HCT116 (cell line): Measurements from ENCODE around the gene AK3. TPM values are rescaled to one million over a fixed set of nuclear protein-coding genes. Genes with fewer than 3 reads are reported as not detected.

ENCODE experiments used
- ATAC-seq: fragments of 200-7000 bp; cut with Tn5 transposase; 2 replicates; pipeline ENCODE4 v1.9.1; 2020; ENCODE audit warnings: mild to moderate bottlenecking, moderate library complexity
- BruUV-seq: library from RNA; stranded (reverse); fragments of 400-500 nt; replicated peaks from 2 replicates; lab custom pipeline; 2021; lab: Mats Ljungman, UMichigan
- CTCF ChIA-PET: fragments of 300-600 bp; sonication (Branson Sonifier 250); formaldehyde crosslinking; loops from one replicate; lab custom pipeline; 2021; ENCODE audit warnings: antibody characterized with exemption; lab: Charles Lee
- POLR2A ChIA-PET: fragments of 300-600, 350-600 bp; sonication (Branson Sonifier 250); formaldehyde crosslinking; loops from one replicate; lab custom pipeline; 2021; ENCODE audit warnings: antibody characterized with exemption; lab: Charles Lee
- RAD21 ChIA-PET, 2 experiments: fragments of 300-600 bp; sonication (Branson Sonifier 250); formaldehyde crosslinking; loops; one replicate each; lab custom pipeline; 2023; ENCODE audit warnings: low total read pairs in 2 of 2; ENCODE audit not compliant: uncharacterized antibody in 2 of 2, unreplicated experiment in 2 of 2, low non-redundant PET in 1 of 2; lab: Charles Lee
- DNase-seq: peaks from one replicate; pipeline ENCODE4 v3.0.0-alpha.2; 2010; ENCODE audit warnings: low read depth, low spot score
- H2AFZ ChIP-seq: fragments of 200-600 bp; shearing (Covaris generic), sonication (generic); 2 replicates; pipeline ENCODE4 v1.6.1; 2017; ENCODE audit warnings: low read depth, mixed run types, mixed read lengths, antibody characterized with exemption, low read length; ENCODE audit not compliant: poor library complexity, severe bottlenecking
- H3K27ac ChIP-seq: 2 replicates; pipeline ENCODE4 v1.5.1; 2012; ENCODE audit warnings: low read depth, low read length
- H3K27me3 ChIP-seq: fragments of 200-600 bp; sonication (generic); 2 replicates; pipeline ENCODE4 v1.6.1; 2016; ENCODE audit warnings: mixed run types, low read length, mixed read lengths; ENCODE audit not compliant: insufficient read depth
- H3K36me3 ChIP-seq, 2 experiments: fragments of 200-500 bp in 1 of 2; fragments of 200-600 bp in 1 of 2; sonication (Bioruptor generic) in 1 of 2; sonication (generic) in 1 of 2; 2 replicates each; pipeline versions ENCODE4 v1.5.1 to v1.6.1; 2014 to 2016; ENCODE audit warnings: low read length in 2 of 2, inconsistent platforms in 1 of 2, mixed read lengths in 1 of 2, mixed run types in 1 of 2; ENCODE audit not compliant: insufficient read depth in 2 of 2, control insufficient read depth in 1 of 2
- H3K4me1 ChIP-seq, 2 experiments: fragments of 200-600 bp in 1 of 2; sonication (generic) in 1 of 2; 2 replicates each; pipeline versions ENCODE4 v1.5.1 to v1.6.1; 2012 to 2017; ENCODE audit warnings: low read length in 2 of 2, inconsistent platforms in 1 of 2, mild to moderate bottlenecking in 1 of 2, mixed read lengths in 1 of 2, mixed run types in 1 of 2, moderate library complexity in 1 of 2; ENCODE audit not compliant: insufficient read depth in 2 of 2, control insufficient read depth in 1 of 2
- H3K4me2 ChIP-seq: fragments of 200-600 bp; sonication (generic); 2 replicates; pipeline ENCODE4 v1.6.1; 2017; ENCODE audit warnings: mixed run types, low read length, mixed read lengths
- H3K4me3 ChIP-seq, 2 experiments: fragments of 200-600 bp in 1 of 2; sonication (generic) in 1 of 2; replicated peaks in 1 of 2; 2 replicates each; pipeline ENCODE4 v1.5.1; 2011 to 2016; ENCODE audit warnings: low read length in 2 of 2, control low read depth in 1 of 2, low read depth in 1 of 2, mild to moderate bottlenecking in 1 of 2, mixed read lengths in 1 of 2, mixed run types in 1 of 2
- H3K79me2 ChIP-seq: fragments of 200-600 bp; sonication (generic); 2 replicates; pipeline ENCODE4 v1.6.1; 2017; ENCODE audit warnings: mild to moderate bottlenecking, mixed run types, low read length, moderate library complexity, mixed read lengths; ENCODE audit not compliant: insufficient read depth
- H3K9ac ChIP-seq: fragments of 200-600 bp; sonication (generic); 2 replicates; pipeline ENCODE4 v1.6.1; 2016; ENCODE audit warnings: low read length, mixed read lengths
- H3K9me2 ChIP-seq: fragments of 200-600 bp; sonication (generic), shearing (Covaris generic); 2 replicates; pipeline ENCODE4 v1.6.1; 2017; ENCODE audit warnings: mixed run types, mild to moderate bottlenecking, moderate library complexity; ENCODE audit not compliant: insufficient read depth
- H3K9me3 ChIP-seq, 2 experiments: fragments of 200-500 bp in 1 of 2; fragments of 200-600 bp in 1 of 2; sonication (Bioruptor generic) in 1 of 2; sonication (generic) in 1 of 2; 2 replicates each; pipeline ENCODE4 v1.6.1; 2014 to 2017; ENCODE audit warnings: low read length in 2 of 2, mixed read lengths in 2 of 2, inconsistent platforms in 1 of 2, low read depth in 1 of 2, mild to moderate bottlenecking in 1 of 2, mixed run types in 1 of 2, moderate library complexity in 1 of 2; ENCODE audit not compliant: control insufficient read depth in 1 of 2, insufficient read depth in 1 of 2
- H4K20me1 ChIP-seq: fragments of 200-600 bp; sonication (generic), shearing (Covaris generic); 2 replicates; pipeline ENCODE4 v1.6.1; 2017; ENCODE audit warnings: mixed run types, mild to moderate bottlenecking, moderate library complexity; ENCODE audit not compliant: insufficient read depth
- ATF3 ChIP-seq: IDR thresholded peaks from 2 replicates; pipeline ENCODE4 v1.6.1; 2012
- CBX3 ChIP-seq: IDR thresholded peaks from 2 replicates; pipeline ENCODE4 v1.6.1; 2012; ENCODE audit warnings: low read depth
- CEBPB ChIP-seq: IDR thresholded peaks from 2 replicates; pipeline ENCODE4 v1.6.1; 2012; ENCODE audit warnings: low read depth
- CTCF ChIP-seq, 3 experiments: fragments of 200-600 bp in 1 of 3; sonication (generic) in 1 of 3; IDR thresholded peaks in 2 of 3; conservative IDR thresholded peaks in 1 of 3; 2 replicates each; pipeline ENCODE4 v1.5.1; 2012 to 2017; ENCODE audit warnings: low read depth in 2 of 3, low read length in 2 of 3, antibody characterized with exemption in 1 of 3, borderline replicate concordance in 1 of 3, control low read depth in 1 of 3, mild to moderate bottlenecking in 1 of 3, mixed read lengths in 1 of 3, mixed run types in 1 of 3, moderate library complexity in 1 of 3; ENCODE audit not compliant: insufficient read depth in 1 of 3
- EGR1 ChIP-seq: IDR thresholded peaks from 2 replicates; pipeline ENCODE4 v1.6.1; 2012; ENCODE audit warnings: low read depth
- ELF1 ChIP-seq: IDR thresholded peaks from 2 replicates; pipeline ENCODE4 v1.6.1; 2012; ENCODE audit warnings: low read depth, borderline replicate concordance
- EZH2 ChIP-seq: fragments of 200-600 bp; sonication (generic); IDR thresholded peaks from 2 replicates; pipeline ENCODE4 v1.6.1; 2017; ENCODE audit warnings: antibody characterized with exemption, mixed run types
- MAX ChIP-seq: IDR thresholded peaks from 2 replicates; pipeline ENCODE4 v1.6.1; 2012
- POLR2AphosphoS5 ChIP-seq: IDR thresholded peaks from 2 replicates; pipeline ENCODE4 v1.6.1; 2011; ENCODE audit warnings: mild to moderate bottlenecking, low read depth, low read length, moderate library complexity
- RAD21 ChIP-seq: IDR thresholded peaks from 2 replicates; pipeline ENCODE4 v1.6.1; 2012; ENCODE audit warnings: low read depth, mild to moderate bottlenecking
- SIN3A ChIP-seq: IDR thresholded peaks from 2 replicates; pipeline ENCODE4 v1.6.1; 2012; ENCODE audit warnings: low read depth
- SP1 ChIP-seq: IDR thresholded peaks from 2 replicates; pipeline ENCODE4 v1.6.1; 2012; ENCODE audit warnings: low read depth
- SRF ChIP-seq: IDR thresholded peaks from 2 replicates; pipeline ENCODE4 v1.6.1; 2012; ENCODE audit warnings: low read depth
- TCF7L2 ChIP-seq: IDR thresholded peaks from 2 replicates; pipeline ENCODE4 v1.7.0; 2011; ENCODE audit warnings: borderline replicate concordance, inconsistent platforms; ENCODE audit not compliant: insufficient read depth, insufficient read length; ENCODE audit errors: extremely low read depth
- YY1 ChIP-seq: IDR thresholded peaks from 2 replicates; pipeline ENCODE4 v1.6.1; 2011; ENCODE audit warnings: low read length, low read depth, moderate library complexity, mild to moderate bottlenecking; ENCODE audit not compliant: insufficient replicate concordance; ENCODE audit errors: extremely low read depth
- ZFX ChIP-seq: fragments of 450-650 bp; IDR thresholded peaks from 2 replicates; pipeline ENCODE4 v1.6.1; 2017
- ZNF274 ChIP-seq: fragments of 200-500 bp; sonication (Bioruptor generic); IDR thresholded peaks from 2 replicates; pipeline ENCODE4 v1.6.1; 2014; ENCODE audit warnings: mild to moderate bottlenecking, low read depth, low read length, inconsistent platforms
- intact Hi-C: fragments of 100-400 bp; cut with micrococcal nuclease; formaldehyde crosslinking; loops from 2 replicates; pipeline ENCODE4 v1.10.0; 2022
- total RNA-seq: library from RNA; stranded (reverse); gene quantifications from one replicate; pipeline ENCODE4 v1.2.1, GENCODE V29; 2021; ENCODE audit not compliant: unreplicated experiment

Gene AK3
- total RNA-seq, 1 experiment from 2014 or later: 43.0 TPM

GRCh38 chr9:4662108-4662988 is 78.7 kb downstream of the AK3 start, which contains the start of gene PLPP6:
TSS of gene PLPP6 (plus strand) at chr9:4662294. CDS start at chr9:4662376, 82 bp downstream.
- TF ChIP-seq TCF7L2 (peak; percentile 80), ATF3 (no peak), MAX (peak; percentile 51), ZNF274 (no peak), CTCF (IDR thresholded peaks at IDR 0.05 in 2 of 3, conservative IDR thresholded peaks at IDR 0.05 in 1 of 3; ENCODE audit: borderline replicate concordance in 1 of 3, insufficient read depth in 1 of 3, low read depth in 2 of 3, low read length in 2 of 3) (peak; percentile 33 to 50 (median 37); a peak in 5 of 6 replicates), RAD21 (peak; percentile 63), ZFX (peak; percentile 67), EZH2 (no peak), CEBPB (no peak), CBX3 (peak; percentile 86), SIN3A (peak; percentile 40; the same call in 1 of the 2 replicates), SP1 (no peak), ELF1 (peak; percentile 90), SRF (peak; percentile 21; the same call in 1 of the 2 replicates), YY1 (peak; percentile 80), EGR1 (peak; percentile 78), POLR2AphosphoS5 (peak; percentile 93)
- Histone ChIP-seq H3K9me3 (no peaks in the 10 kb centered on the region), H2AFZ (peak within 1 kb of the TSS; percentile 85), H3K79me2 (no peaks in the 10 kb centered on the region; the same call in 1 of the 2 replicates), H3K9ac (peak within 1 kb of the TSS; percentile 82), H3K4me2 (peak within 1 kb of the TSS; percentile 92), H3K4me3 (peak within 1 kb of the TSS; percentile 75 to 77), H3K9me2 (no peaks in the 10 kb centered on the region), H3K4me1 (peaks cover 17 to 28% of the 10 kb centered on the region in 2 experiments), H3K27ac (peak within 1 kb of the TSS; percentile 70), H3K27me3 (no peaks in the 10 kb centered on the region), H4K20me1 (no peaks in the 10 kb centered on the region), H3K36me3 (no peaks in the 10 kb centered on the region)
- CTCF ChIA-PET: interaction anchor here (1.0 to 1.7 kb wide), 4 partner anchors 22 to 939 kb away, joined by 3 to 4 read pairs (median 3); no protein-coding TSS in a partner anchor
- POLR2A ChIA-PET: no interaction called here
- DNase-seq: peak; percentile 80
- BruUV-seq: no TSS peak
- peak; percentile 94 for ATAC-seq
- intact Hi-C loops: loop anchor here (10.0 kb wide), 2 partner anchors 322 to 932 kb away; partner anchors contain the start of gene JAK2
- RAD21 ChIA-PET: no interaction called here
